8988T (cell line): ENCODE results near the gene G0S2.
A peak's percentile ranks its signal among the peaks of the same experiment; 100 is the strongest.

Experiments
- DNase-seq: peaks from one replicate; pipeline ENCODE4 v3.0.0; 2011

Gene G0S2

DNA sequence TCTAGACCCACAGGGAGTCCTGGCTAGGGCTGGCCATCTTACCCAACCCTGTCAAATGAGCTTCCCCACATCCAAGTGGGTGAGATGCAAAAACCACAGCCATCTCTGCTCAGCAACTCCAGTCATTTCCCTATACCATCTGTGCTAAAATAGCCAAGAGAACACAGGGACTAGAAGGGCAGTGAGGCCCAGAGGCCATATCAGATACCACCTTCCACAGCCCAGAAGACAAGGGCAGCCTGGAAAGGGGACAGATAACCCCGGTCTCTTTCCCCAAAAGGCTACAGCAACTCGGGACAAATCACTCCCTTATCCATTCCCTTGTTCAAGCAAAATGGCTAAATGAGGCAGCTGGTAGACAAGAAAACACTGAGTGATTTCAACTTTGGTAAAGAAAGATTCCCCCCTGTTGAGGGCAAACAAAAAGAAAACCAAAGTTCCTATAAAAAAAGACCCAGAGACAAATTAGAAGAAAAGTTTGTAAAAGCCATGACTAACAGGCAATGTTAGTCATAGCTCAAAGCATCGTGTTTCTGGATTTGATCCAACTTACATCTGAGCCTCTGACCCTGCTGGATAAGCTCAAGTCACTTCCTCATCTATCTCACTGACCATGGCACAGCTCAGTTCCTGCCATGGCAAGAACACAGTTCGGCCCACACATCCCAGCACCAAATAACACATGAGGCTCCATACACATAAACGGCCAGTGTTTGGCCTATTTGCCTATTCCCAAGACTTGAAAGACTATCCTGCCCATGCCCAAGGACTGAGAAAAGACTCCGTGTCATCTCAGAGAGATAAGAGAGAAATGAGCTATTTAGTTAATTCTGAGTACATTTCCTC is 26.1 kb upstream of the G0S2 start:
- no peak for DNase-seq

DNA sequence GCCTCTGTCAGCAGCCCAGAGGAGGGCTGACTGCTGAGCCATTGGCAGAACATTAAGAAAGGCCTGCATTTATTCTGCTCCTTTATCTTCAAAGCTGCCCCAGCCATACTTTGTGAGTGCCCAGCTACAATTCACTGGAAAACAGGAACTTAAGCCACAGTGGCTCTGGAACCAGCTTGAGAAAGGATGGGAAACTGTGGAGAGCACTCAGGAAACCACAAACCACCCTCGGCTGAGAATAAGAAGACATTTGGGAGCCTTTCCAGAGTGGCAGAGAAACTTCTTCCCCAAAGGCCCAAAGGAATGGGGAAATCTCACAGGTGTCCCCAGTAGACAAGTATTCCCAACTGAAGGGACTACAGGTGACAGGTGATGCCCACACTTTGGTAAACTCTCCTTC is 24.8 kb upstream of the G0S2 start:
- DNase-seq: no peak

DNA sequence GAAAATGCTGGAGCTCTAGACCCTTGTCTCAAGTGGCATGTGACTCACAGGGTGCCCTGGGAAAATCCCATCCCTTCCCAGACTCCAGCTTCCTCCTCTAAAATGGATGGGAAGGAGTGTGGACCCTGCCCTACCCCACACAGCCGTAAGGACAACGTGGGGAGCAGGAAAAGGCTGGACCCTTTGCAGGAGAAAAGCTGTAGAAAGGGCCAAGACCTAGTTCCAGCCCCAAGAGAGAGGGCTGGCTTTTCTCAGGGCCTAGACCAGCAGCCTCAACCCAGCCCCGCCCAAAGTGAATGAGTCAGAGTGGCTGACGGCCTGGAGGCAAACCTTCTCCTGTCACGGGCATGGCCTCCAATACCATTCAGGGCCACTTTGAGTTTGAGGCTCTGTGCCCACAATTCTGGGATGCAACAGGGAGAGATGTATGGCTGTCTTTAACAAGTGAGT is 24.0 kb upstream of the G0S2 start:
- peak; percentile 46 for DNase-seq

DNA sequence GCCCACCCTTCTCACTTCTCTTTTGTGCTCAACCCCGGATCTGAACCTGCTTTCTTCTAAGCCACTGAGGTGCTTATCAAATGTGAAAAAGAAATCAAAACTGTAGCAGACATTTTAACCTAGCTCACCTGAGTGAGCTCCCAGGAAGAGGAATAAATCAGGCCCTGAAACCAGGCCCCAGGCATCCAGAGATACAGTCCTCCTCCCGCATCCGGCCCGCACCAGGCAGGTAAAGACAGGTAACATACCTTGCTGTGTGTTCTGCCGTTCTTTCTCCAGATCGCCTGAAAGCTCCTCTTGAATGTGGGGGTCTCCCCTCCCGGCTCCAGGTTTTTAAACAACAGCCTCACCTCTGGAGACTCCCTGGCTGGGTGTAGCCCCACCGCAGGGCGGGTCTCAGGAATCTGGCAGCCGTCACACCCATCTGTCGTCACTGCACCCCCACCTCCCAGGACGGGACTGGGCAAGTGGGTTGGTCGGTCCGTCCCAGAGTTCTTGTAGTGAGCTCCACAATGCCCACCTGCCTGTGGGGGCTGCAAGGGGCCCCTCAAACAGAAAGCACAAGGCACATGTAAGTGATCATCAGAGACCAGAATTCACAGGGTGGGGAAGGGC is 23.0 kb upstream of the G0S2 start, which contains the start of gene LAMB3:
TSS of gene LAMB3 (minus strand) at position 305 of the 615 bp plus-strand sequence. CDS start 1,481 bp downstream, outside the sequence.
- no peak for DNase-seq

DNA sequence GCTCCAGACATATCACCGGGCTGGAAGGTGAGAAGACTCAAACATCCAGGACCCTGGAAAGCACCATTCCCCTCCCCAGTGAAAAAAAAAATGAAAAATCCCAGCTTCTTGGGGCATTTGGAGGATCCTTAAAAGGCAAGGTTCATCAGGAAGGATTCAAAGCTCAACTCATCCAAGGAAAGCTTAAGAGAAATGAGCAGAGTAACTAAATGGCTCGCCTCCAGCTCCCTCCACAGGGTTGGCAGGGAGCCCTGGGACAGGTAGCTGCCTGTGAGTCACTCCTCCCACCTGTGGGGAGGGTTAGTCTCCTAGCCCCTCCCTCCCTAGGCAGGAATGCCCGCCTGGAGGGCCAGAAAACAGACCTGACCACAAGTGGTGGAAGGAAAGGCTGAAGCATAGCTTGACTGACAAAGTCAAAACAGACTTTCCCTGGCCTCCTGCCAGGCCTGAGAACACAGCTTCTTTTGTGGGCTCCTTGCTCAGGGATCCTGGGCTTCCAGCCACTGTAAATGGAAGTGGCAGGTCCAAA is 22.3 kb upstream of the G0S2 start:
- DNase-seq: no peak

DNA sequence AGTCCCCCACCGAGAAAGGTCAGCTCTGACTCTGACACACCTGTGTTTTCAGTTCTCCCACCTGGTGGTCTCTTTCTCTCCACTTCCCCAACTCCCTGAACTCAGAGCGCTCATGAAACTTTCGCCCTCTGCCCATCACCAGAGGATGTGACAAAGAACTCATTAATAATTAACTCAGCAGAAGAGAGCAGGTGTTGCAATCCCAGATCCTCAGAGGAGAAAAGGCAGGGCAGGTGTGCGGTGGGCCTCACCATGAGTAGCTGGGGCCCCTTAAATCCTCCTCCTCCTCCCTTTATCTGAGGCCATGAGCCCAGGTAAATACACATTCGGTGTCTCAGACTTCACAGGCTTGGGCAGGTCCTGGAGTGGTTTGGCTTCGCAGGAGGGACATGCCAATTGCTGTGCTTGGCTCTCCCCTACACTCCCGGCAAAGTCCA is 21.3 kb upstream of the G0S2 start:
- no peak for DNase-seq

DNA sequence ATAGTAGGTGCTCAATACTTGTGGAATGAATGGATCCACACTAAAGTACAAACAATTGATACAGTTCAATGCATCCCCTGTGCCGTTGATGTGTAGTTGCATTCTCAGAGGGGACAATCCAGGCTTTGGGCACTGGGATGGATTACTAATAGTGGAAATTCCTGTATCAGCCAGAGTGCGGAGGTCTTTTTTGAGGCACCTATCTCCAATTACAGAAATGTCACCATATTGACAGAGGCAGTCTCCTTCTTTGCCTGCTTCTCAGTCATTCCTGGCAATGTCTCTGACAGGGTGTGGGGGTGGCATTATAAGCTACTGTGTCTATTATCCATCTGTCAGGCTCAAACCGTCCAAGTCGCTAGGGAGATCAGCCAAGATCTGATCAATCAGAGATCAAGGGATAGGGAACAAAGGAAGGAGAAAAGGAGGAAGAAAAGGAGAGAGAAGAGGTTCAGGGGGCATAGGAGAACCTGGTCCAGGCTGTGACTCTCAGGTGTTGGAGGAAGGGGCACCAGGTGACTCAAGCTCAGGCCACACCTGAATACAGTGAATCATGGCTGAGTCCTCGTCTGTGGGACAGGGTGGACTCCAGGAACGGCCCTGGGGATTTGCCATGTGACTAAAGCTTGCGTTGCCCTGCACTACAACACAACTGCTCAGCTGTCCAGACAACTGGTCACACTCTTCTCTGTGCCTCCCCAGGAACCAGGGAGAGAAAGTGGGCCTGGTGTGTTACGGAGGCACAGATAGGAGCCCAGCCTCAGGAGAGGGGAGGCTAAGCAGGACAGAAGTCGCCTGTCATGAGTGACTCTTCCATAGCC is 19.6 kb upstream of the G0S2 start:
- no peak for DNase-seq

DNA sequence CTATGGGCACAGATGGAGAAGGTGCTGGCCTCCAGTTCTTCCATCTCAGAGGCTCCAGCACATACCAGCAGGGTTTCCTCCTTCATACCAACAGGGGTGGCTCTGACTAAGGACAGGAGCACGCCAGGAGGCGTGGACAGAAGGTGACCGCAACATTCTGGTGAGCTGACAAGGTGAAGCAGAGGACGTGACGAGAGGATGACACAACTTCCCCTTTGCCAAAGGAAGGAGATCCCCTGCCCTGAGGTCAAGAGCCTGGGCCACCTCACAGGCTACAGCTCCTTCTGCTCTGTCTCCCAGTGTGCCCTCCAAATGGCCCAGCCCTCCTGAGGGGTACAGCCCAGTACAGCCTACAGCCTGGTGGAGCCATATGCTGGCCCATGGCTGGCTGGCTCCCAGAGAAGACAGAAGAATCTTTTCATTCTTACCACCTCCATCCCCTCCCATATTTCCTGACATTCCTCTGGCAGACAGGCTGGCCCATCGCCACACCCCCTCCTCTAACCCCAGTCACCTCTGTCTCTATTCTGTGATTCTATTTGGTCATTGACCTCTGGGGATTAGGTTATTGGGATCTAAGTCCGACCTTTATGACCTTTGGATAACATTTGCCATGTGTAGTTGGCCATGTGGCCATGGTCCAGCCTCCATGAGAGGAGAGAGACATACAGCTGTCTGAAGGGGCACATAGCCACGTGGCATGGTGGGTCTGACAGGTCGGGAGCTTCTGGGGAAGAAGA is 17.9 kb upstream of the G0S2 start:
- DNase-seq: peak; percentile 51

DNA sequence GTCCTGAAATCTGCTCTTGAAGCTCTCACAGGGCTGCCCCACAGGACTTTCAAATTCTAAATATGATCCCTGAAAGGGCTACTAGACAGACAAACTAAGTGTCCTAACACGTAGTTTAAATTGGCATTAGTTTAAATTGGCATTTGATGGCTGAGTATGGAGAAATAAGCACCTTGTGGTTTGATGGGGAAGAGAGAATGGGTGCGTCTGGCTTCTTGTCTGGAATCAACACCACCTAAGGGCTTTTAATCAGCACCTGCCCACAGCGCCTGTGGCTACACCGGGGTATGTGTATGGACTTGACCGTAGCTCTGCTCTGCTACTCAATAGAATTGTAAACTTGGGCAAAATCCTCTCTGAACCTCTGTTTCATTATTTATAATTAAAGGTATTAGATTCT is 17.3 kb upstream of the G0S2 start:
- no peak for DNase-seq

DNA sequence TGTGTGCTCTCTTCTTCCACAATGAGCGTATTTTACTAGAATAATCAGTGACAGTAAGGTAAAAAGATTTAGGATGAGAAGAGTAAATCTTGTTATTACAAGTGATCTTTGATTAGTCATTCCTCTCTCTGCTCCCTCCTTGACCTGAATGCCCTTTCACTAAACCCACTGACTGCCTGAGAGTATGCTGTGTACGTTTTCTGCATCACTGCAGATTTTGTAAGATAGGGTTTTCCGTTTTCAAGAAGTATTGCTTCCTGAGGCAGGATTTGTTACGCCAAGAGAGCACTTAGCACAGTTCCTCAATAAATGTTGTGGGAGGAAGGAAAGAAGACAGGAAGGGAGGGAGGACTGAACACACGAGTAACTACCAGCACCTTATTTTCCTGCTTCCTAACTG is 15.3 kb upstream of the G0S2 start:
- DNase-seq: no peak

DNA sequence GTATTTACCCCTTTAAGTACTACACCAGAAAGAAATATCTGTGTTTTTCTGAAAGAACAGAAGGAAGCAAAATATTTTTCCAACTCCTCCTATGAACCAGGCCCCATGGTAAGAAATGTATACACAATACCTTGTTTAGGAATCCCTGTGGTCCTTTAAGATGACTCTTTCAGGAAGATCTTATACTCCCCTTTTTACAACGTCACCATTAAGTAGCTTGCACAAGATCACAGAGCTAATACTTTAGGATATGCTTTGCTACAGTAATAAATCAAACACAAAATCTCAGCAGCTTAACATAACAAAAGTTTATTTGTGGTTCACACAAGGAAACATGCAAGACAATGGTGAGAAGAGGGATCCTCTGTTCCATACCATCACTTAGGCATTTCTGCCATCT is 14.1 kb upstream of the G0S2 start:
- DNase-seq: no peak

DNA sequence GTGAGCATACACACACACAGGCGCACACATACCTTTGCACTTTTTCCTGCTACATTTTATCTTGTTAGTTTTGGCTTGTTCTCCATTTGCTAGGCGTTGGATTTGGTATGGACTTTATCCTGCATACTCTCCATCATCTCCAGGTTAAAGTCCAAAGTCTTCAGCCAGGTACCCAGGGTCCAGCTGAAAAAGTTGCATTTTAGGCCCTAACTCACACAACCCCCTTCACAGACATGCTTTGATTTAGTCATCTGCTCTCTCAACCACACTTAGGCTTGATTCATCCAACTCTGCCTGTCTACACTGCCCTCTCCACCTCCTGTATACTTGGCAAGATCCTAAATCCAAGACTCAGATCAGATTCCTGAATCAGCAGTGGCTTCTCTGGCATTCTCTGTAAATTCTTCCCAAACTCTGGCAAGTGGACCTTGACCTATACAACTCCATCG is 12.3 kb upstream of the G0S2 start:
- no peak for DNase-seq

DNA sequence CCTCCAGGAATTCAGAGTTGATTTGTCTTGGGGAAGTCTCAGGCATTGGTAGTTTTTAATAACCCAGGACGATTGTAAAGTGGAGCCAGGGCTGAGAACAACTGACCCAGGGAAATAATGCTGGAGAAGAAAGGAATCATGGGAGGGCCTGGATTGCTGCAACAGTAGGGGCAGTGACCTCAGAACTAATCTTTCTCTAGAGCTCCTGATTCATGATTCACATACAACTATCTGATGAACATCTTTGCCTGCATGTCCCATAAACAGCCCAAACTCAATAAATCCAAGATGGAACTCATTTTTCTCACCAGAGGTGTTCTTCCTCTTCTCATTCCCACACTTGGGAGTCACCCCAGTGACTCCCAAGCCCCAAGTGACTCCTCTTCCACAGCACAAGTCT is 8.1 kb upstream of the G0S2 start:
- DNase-seq: no peak

DNA sequence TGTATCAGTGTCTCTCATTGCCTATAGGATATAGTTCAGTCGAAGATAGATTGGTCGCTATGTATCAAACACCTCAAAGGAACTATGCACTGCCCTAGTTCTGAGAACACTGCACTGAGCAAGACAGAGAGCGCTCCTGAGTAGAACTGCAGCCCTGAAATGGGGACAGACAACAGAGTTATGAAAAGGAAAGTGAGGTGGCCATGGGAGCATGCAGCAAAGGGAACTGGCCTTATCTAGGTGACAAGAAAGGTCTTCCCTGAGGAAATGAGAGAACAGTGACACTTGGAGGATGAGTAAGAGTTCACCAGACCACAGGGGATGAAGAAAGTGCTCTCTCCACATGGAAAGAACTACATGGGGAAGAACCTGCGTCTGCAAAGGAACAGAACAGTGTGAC is 7.5 kb upstream of the G0S2 start:
- no peak for DNase-seq

DNA sequence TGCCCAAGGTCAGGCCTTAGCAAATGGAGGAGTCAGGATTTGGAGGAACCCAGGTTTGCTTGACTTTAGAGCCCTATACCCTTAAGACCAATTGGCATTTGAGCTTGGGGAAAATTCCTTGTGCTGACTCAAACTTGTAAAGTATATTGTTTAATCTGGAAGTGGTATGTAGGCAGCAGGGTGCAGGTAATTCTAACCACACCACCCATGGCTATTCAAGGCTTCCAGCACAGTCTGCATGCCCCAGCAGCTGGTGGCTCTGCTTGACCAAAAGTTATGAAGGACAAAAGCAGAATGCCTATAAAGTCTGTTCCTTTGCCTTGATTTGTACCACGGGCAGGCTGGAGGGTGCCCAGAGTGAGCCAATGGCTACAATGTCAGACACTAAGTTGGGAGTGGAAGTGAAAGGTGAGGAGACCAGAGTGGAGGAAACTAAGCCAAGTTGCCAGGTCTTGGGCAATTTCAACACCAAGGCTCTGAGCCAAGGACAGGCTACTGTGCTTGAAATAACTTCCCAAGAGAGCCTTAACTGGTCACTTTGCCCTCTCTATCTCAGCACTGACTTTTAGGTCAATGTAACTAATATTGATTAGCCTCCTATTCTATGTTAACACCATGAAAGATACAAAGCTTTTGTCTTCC is 4.7 kb upstream of the G0S2 start:
- DNase-seq: no peak

DNA sequence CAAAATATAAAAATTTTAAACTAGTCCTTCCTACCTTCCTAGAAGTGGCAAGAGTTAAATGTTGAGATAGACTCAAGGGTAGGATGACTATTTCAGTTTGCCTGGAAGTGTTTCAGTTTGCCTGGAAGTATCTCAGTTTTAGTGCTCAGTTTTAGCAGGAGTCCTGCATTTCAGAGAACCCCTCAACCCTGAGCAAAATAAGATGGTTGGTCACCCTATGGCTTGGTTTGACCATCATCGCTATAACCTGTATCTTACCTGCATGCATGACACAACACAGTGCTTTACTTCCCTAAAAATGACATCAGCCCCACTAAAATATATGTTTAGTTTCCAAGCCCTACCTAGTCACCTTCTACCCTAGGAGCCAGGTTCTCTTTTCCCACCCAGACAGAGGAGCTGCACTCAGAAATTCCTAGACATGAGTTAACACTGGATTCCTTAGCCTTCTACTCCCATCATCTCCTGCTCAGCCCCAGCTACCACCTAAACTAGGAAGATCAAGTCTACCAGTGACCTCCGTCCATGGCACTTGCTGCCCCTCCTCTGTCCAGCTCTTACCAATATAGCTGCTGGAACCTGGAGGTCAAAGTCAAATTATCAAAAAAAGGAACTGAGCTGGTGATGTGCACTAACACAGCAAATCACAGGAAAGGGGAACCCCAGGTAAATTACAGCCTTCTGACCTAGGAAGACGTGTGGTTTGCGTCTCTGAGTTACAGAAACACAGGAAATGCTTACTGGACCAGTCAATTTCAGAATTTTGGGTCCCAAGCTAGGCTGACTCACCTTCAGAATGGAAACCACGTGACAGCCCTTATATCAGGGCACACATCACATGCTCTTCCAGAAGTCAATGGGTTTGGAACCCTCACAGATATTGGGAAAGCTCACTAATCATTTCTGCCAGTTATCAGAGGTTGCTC is 2.2 kb upstream of the G0S2 start:
- no peak for DNase-seq

DNA sequence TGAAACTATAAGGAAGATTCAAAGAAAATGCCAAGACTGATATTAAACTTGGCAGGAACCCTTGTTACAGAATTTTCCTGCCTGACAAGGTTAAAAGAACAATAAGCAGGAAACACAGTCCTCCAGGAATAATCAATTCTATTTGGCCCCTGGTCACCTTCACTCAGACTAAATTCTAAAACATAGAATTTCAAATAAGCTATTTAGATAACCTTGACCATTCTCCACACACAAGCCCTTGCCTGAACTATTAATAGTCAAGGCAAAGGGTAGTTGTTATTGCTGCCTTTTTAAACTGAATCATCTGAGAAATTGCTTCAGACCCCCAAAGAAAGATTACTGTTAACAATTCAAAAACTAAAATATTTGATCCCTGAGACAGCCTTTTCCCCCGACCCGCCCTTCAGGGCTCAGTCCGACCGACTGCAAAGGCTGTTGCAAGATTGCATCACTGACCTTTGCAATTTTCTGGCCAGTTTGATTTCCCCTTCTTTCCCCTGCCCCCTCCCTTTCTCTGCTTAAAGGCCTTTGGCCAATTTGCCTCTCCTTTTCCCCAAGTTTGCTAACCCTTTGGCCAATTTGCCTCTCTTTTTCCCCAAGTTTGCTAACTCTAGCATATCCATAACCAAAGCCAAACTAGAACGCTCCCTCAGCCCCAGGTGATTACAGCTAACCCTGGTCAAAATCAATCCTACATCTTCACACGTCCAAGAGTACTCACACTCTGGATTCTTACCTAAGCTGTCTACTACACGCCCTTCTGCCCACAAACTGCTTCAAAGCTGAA is 1.4 kb upstream of the G0S2 start:
- no peak for DNase-seq

DNA sequence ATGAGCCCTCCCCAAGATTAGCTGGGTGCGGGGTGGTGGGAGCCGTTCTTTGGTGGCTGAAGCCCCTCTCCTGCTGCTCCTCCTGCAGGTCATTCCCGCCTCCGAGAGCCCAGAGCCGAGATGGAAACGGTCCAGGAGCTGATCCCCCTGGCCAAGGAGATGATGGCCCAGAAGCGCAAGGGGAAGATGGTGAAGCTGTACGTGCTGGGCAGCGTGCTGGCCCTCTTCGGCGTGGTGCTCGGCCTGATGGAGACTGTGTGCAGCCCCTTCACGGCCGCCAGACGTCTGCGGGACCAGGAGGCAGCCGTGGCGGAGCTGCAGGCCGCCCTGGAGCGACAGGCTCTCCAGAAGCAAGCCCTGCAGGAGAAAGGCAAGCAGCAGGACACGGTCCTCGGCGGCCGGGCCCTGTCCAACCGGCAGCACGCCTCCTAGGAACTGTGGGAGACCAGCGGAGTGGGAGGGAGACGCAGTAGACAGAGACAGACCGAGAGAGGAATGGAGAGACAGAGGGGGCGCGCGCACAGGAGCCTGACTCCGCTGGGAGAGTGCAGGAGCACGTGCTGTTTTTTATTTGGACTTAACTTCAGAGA is 448 bp downstream of the G0S2 start:
- no peak for DNase-seq

DNA sequence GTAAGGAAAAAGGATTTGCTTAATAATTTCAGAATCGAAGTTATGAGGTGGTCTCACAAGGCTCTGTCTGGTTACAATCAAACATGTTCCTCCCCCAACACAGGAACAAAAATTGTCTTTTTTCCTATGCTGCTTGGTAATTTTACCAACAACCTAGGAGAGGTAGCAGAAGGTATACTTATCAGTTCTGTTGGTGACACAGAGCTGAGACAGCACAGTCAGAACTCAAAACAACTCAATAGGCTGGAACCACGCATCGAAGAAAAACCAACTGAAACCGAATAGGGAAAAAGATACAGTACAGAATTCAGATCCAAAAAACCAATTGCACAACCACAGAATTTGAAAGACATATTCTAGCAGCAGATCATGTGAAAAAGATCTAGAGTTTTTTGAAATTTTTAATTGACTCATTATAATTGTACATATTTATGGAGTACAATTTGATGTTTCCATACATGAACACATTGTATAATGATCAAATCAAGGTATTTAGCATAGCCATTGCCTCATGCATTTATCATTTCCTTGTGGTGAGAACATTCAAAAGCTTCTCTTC is 3.8 kb downstream of the G0S2 start:
- no peak for DNase-seq
